HG03045 (cell line): ENCODE data around the gene SMCO2.
"Not testable (repeated sequence)": the region's sequence is repeated elsewhere in the genome, so short reads cannot be mapped to it uniquely, and the experiment has no call there.

Experiments
- ATAC-seq: cut with Tn5 transposase; IDR thresholded peaks from one replicate; pipeline ENCODE4 v1.9.1; 2021; ENCODE audit warnings: mild to moderate bottlenecking, moderate library complexity; ENCODE audit not compliant: unreplicated experiment

SMCO2 gene

DNA sequence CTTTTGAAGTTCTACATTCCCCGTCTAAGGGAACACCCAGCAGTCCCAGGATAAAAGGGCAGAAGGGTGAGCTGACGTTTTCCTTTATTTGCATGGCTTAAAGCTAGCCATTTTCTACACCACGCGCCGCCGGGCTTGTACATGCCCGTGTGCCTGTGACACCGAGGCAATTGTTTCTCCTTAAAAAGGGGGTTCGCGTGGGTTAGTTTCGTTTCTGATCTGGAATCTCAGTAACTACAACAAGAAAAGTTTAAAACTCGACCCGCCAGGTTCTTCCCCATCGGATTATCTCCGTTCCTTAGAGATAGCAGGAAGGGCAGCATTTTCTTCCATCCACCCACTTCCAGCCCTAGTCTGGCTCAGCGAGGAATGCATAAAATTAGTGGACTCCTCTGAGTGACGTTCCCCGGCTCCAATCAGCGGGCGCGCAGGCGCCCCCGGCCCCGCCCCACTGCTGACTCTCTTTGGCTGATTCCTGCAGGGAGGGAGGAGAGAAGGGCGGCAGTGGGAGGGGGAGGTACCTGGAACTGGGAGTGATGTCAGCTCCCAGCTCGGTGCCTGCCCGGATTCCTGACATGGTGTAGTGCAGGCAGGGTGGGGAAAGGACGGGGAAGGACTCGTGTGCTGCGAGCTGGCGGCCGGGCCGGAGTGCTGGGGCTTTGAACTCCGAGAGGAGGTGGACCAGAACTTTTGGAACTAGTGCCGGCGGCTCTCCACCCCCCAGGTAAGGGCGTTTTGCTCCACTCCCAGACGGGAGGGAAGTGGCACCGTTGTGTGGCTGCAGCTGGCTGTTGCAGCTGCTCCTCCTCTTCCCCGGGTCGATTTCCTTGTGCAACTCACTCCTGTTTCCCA, 77.3 kb downstream of the SMCO2 start, which contains the start of gene PPFIBP1:
PPFIBP1 (plus strand) TSS at position 565 of the 852 bp plus-strand sequence. CDS start 109,191 bp downstream, outside the sequence.
- ATAC-seq = peak; percentile 96

- no peak for ATAC-seq
Measured at GRCh38 chr12:27524494-27524835, 77.9 kb downstream of the SMCO2 start.

DNA sequence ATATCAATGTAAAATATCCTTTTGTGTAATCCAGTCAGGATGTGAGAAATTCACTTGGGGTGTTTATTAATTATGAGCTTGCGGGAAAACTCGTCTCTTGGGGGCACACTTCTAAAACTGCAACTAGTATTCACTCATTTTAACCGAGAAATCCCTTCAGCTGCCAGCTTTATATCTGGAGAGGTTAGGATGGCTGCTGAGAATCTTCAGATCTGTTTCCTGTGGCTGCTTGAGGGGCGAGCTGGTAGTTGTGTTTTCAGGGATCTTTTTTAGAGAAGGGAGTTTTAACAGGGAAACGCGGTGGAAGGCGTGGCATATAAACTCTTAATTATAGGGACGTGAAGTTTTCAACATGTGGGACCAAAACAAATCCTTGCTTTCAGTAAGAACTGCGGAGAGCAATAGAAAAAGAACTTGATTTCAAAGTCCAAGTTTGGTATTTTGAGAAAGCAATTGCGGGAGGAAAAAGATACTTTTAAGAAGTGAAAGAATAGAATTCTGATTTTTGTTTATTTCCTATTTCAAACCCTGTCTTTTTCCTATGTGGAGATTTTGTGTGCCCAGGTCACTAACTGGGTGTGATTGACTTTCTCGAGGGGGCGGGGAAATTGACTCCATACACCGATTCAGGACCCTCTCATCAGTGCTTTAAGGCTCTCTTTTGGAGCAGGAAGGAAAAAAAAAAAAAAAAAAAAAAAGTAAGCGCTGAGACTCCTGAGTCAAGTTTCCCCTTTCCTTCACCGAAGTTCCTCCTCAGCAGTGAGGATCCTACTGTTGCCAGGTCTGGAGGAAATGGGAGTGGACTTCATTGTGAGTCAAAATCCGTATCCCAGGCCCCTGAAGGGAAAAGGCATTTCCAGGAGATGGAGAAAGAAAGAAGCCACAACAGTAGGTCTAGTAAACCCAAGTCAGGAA, 78.6 kb downstream of the SMCO2 start:
- no peak for ATAC-seq

- no peak for ATAC-seq
Measured at GRCh38 chr12:27527512-27527911, 81.0 kb downstream of the SMCO2 start.

GRCh38 chr12:27528788-27529187, 82.3 kb downstream of the SMCO2 start:
- ATAC-seq = no peak

DNA sequence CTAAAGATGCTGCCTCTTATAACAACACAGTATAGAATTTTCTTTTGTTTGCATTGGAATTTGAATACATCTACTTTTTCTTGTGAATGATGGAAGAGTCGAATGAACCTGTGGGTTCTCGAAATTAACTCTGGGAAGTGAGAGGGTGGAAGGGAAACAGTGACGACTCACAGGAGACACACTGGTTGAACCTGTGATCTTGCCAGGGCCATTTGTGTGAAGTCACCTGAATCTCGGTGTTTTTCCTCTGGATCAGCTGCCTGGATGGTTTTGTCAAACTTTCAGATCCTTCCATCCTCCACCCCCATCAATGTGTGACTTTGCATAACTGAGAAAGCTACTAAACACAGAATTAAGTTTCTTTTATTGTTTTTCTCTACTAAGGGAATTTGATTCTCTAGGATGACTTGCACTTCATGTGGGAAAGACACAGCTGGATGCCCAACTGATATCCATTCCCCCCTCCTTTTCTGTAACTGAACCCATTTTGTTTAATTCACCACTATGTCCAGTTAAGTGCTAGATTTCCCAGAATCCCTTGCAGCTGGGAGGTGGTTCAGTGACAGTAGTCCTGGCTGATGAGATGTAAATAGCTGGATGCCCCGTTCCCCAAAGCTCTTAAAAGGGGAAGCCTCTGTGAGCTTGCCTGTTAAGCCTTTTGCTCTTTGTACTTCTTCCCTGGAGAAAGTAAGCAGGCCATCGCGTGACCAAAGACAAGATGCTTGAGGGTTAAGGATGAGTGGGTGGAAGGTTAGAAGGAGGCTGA, 83.8 kb downstream of the SMCO2 start:
- ATAC-seq = no peak

GRCh38 chr12:27531896-27532295, 85.4 kb downstream of the SMCO2 start:
- no peak for ATAC-seq

DNA sequence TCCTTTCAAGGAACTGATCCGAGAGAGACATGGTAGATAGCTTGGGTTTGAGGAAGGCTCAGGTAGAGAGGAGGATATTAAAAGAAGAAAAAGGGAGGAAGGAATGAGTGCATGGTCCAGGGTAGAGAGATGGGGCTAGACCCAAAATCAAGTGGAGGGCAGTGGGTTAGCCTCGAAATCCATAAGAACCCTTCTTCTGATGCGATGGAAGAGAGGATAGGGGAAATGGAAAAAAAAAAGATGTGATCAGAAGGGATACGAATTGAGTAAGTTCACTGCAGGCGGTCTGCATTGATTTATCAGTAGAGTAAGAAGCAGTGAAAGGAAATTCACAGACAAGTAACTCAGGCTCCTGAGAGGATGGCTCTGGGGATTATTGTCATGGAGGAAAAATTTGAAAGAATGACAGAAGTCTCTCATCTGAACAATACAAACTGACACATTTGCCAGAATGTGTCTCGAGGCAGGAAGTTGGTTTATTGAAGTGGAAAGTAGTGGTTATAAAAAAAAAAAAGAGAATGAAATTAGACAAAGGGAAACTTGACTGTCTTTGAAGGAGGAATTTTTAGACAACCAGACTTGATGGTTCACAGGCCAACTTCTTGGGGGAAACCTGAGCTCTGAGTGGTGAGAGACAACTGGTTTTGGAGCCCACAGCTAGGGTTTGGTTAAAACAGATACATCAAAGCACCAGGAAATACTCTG, 87.7 kb downstream of the SMCO2 start:
- peak; percentile 60 for ATAC-seq

GRCh38 chr12:27534765-27535161, 88.2 kb downstream of the SMCO2 start:
- no peak for ATAC-seq

DNA sequence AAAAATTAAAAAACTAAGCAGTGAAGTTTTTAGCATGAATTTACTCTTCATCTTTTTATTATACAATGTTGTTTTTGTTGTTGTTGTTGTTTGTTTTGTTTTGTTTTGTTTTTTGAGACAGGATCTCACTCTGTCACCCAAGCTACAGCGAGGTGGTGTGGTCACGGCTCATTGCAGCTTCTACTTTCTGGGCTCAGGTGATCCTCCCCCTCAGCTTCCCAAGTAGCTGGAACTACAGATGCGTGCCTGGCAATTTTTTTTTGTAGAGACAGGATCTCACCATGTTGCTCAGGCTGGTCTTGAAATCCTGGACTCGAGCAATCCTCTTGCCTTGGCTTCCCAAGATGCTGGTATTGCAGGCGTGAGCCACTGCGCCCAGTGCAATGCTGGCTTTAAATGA, 88.8 kb downstream of the SMCO2 start:
- no peak for ATAC-seq

- no peak for ATAC-seq
Measured at GRCh38 chr12:27537855-27538675, 91.5 kb downstream of the SMCO2 start.

GRCh38 chr12:27539191-27539631, 92.7 kb downstream of the SMCO2 start:
- ATAC-seq = no peak

GRCh38 chr12:27541031-27541719, 94.6 kb downstream of the SMCO2 start:
- ATAC-seq = no peak

GRCh38 chr12:27542628-27543027, 96.1 kb downstream of the SMCO2 start:
- ATAC-seq = no peak

DNA sequence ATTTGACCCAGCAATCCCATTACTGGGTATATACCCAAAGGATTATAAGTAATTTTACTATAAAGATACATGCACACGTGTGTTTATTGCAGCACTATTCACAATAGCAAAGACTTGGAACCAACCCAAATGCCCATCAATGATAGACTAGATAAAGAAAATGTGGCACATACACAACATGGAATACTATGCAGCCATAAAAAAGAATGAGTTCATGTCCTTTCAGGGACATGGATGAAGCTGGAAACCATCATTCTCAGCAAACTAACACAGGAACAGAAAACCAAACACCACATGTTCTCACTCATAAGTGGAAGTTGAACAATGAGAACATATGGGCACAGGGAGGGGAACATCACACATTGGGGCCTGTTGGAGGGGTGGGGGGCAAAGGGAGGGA, 98.3 kb downstream of the SMCO2 start:
- ATAC-seq = not testable (repeated sequence)

GRCh38 chr12:27545665-27546064, 99.1 kb downstream of the SMCO2 start:
- ATAC-seq = no peak

- ATAC-seq = no peak
Measured at GRCh38 chr12:27547592-27547991, 101.1 kb downstream of the SMCO2 start.

DNA sequence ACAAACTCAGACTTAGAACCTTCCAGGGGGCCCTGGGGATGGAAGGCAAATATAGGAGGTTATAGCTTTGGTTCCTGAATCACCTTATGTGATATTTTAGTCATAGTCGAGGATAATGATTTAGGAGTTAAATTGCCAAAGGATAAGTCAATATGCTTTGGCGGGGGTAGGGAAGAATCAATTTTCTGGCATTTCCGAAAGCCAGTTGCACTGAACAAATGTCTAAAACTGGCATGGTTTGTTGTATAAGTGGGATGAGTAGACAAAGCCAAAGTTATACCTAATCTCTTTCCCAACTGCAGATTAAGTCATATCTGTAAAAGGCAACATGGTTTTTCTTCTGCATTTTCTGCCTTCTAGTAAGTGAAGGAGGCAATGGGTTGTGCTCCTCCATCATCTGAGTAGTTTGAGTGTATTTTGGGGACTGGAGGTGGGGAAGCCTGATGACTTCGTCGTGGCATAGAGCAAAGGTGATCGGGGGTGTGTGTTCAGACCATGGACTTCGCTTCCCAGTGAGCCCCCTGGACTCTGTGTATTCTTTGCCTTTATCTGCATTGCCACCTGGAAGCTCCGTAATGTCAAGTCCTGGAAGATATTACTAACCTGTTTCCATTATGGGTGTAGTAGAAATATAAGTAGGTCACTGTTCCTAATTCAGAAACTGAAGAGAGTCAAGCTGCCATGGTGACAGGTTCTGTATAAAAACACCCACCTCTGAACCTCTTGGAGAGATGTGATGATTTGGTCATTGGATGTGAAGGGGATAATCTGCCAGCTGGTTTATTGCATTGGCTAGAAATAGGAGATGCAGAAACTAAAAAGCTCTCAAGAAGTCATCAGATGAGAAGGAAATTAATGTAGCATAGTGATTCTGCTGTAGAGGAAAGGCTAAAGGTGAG, 102.0 kb downstream of the SMCO2 start:
- no peak for ATAC-seq
